Heart left ventricle (tissue), 16 donors: ENCODE results near the gene ZGPAT. TPM values are rescaled to one million over a fixed set of nuclear protein-coding genes. Genes with fewer than 3 reads are reported as not detected.

Source experiments
- ATAC-seq, 4 donors: fragments of 200-7000 bp; cut with Tn5 transposase; one replicate each; pipeline ENCODE4 v1.9.1; 2020 to 2022; ENCODE audit warnings: moderate library complexity in 4 of 4, mild to moderate bottlenecking in 3 of 4, moderate number of reproducible peaks in 1 of 4
- DNase-seq, 5 donors: peaks; one replicate each; pipeline ENCODE4 v3.0.0-alpha.2; 2020
- H3K27ac ChIP-seq, 12 donors: fragments of 200-600 bp; sonication (generic) in 4 of 12; one replicate each; pipeline versions ENCODE4 v1.5.0 to v1.8.0; 2016 to 2022; ENCODE audit warnings: mild to moderate bottlenecking in 2 of 12
- H3K27me3 ChIP-seq, 9 donors: fragments of 200-600 bp; sonication (generic) in 2 of 9; one replicate each; pipeline versions ENCODE4 v1.5.1 to v1.8.0; 2016 to 2022; ENCODE audit warnings: mild to moderate bottlenecking in 3 of 9
- H3K36me3 ChIP-seq, 9 donors: fragments of 200-600 bp; sonication (generic) in 2 of 9; one replicate each; pipeline versions ENCODE4 v1.5.0 to v1.8.0; 2018 to 2022; ENCODE audit warnings: mild to moderate bottlenecking in 2 of 9
- H3K4me1 ChIP-seq, 12 donors: fragments of 200-600 bp; sonication (generic) in 4 of 12; one replicate each; pipeline versions ENCODE4 v1.5.0 to v1.8.0; 2016 to 2022; ENCODE audit warnings: mild to moderate bottlenecking in 3 of 12
- H3K4me3 ChIP-seq, 12 donors: fragments of 200-600 bp; sonication (generic) in 4 of 12; one replicate each; pipeline versions ENCODE4 v1.5.0 to v1.8.0; 2017 to 2022; ENCODE audit warnings: mild to moderate bottlenecking in 9 of 12, moderate library complexity in 4 of 12
- H3K9me3 ChIP-seq, 12 donors: fragments of 200-600 bp; sonication (generic) in 4 of 12; one replicate each; pipeline versions ENCODE4 v1.5.0 to v1.8.0; 2016 to 2022; ENCODE audit warnings: mild to moderate bottlenecking in 1 of 12
- CTCF ChIP-seq, 12 donors: fragments of 200-600 bp; sonication (generic) in 4 of 12; IDR thresholded peaks; one replicate each; pipeline versions ENCODE4 v1.5.0 to v1.8.0; 2018 to 2022; ENCODE audit warnings: antibody characterized with exemption in 12 of 12, mild to moderate bottlenecking in 5 of 12
- POLR2A ChIP-seq, 2 donors: fragments of 450-650 bp; IDR thresholded peaks; one replicate each; pipeline ENCODE4 v1.6.1; 2017; ENCODE audit warnings: antibody characterized with exemption in 2 of 2, mild to moderate bottlenecking in 2 of 2, moderate library complexity in 2 of 2
- WGBS, 4 donors: extraction: QIAGEN DNeasy Blood & Tissue Kit in 2 of 4; methylation state at CpG; one replicate each; pipeline versions ENCODE4 v1.1.5 to v1.1.7; 2013 to 2018; 5-methylcytosine and 5-hydroxymethylcytosine counted together
- intact Hi-C, 10 donors: fragments of 100-400 bp; cut with DNase I; formaldehyde crosslinking; loops; one replicate each; pipeline versions ENCODE4 v1.11.1 to v1.14.2; 2022
- polyA plus RNA-seq, 2 donors: library from polyadenylated mRNA; stranded (reverse); fragments of 200-250 nt; gene quantifications; one replicate each; pipeline ENCODE4 v1.2.3, GENCODE V29; 2013
- total RNA-seq, 9 donors: library from RNA; depleted of rRNA in 2 of 9; stranded (reverse); fragments of >200 nt in 2 of 9; fragmentation: NEBNext Ultra II Directional in 3 of 9; extraction: Animal tissue kit (Norgen Biotek cat#: 25700) in 3 of 9; gene quantifications; one replicate each; pipeline versions ENCODE4 v1.1.0 to v1.2.4, GENCODE V29; 2016 to 2023
- donor health status: ischemic (EF 13 %, LVEDD 7.1; RV severe dilation, severe dysfunction).
- donor health status: healthy with polysubstance abuse.
- donor health status: DM: no; HTN: yes; CAD: no.
- donor health status: DM: no; HTN: no; CAD: no.
- donor health status: ischemic (EF 25% LVEDD 6.9; RV normal size, moderate dysfunction).
- donor health status: ischemic (EF 25% LVEDD 5.7; RV mildly dilated, moderate dysfunction).
- donor health status: healthy.
- donor health status: DM: yes; HTN: yes; CAD: no.
- donor health status: ischemic (EF 35%, LVEDD 5.7; RV mildly dilated, moderate dysfunction).
- donor health status: nonischemic (EF 11% LVEDD 7.7; RV severe dilation, severe dysfunction).
- donor health status: DM: yes; HTN: yes; CAD: no.
- donor health status: PGD.
- donor health status: ischemic (EF 29% LVEDD 5.4; RV normal size, mild dysfunction).
- donor health status: nonischemic (EF 23%, LVEDD 6.1; RV moderate dilation, normal function).

Gene ZGPAT
- total and polyA plus RNA-seq, 11 donors, result 12.9 to 34.4 (median 20.0) TPM

- H3K36me3 ChIP-seq, result peaks cover 0 to 24% (median 6%) of the 10 kb centered on the region in 9 donors
- DNase-seq (peak; percentile 70 to 88 (median 79)), ATAC-seq (peak; percentile 43 to 69 (median 66))
- peak overlapping the region; percentile 63 to 90 (median 82) for H3K27ac ChIP-seq
- no peaks in the 10 kb centered on the region for H3K27me3 ChIP-seq
- intact Hi-C loops, result no loop called here
- no peak overlapping the region for H3K4me3 ChIP-seq
- peaks cover 7 to 63% (median 38%) of the 10 kb centered on the region in 12 donors for H3K4me1 ChIP-seq
- TF ChIP-seq CTCF (IDR thresholded peaks at IDR 0.05), result no peak
- peak in 1 of 2 donors; percentile 16 for TF ChIP-seq POLR2A (IDR thresholded peaks at IDR 0.05)
- H3K9me3 ChIP-seq, result no peaks in the 10 kb centered on the region
- 46 to 68% (median 55%) methylated on average over 19 to 22 of the region's 22 CpGs for WGBS, 4 donors
Observed at GRCh38 chr20:63682384-63683139, 25.3 kb upstream of the ZGPAT start.

- Histone ChIP-seq H3K27me3 (no peaks in the 10 kb centered on the region), H3K4me1 (peaks cover 19 to 78% (median 53%) of the 10 kb centered on the region in 12 donors), H3K27ac (peak overlapping the region; percentile 22 to 99 (median 88)), H3K4me3 (no peak overlapping the region), H3K36me3 (peaks cover 0 to 8% (median 0%) of the 10 kb centered on the region in 9 donors), H3K9me3 (no peaks in the 10 kb centered on the region)
- TF ChIP-seq CTCF (IDR thresholded peaks at IDR 0.05), result no peak
- no peak for TF ChIP-seq POLR2A (IDR thresholded peaks at IDR 0.05)
- WGBS, 4 donors, result 87 to 96% (median 93%) methylated on average over 10 to 21 of the region's 21 CpGs
- intact Hi-C loops, result loop anchor here in 1 of 10 donors (2.0 kb wide), 1 partner anchor 59 kb away; the partner anchor contains the start of gene GMEB2
- ATAC-seq, result no peak
- DNase-seq, result peak in 1 of 5 donors; percentile 25
Observed at GRCh38 chr20:63685269-63686026, 22.4 kb upstream of the ZGPAT start.

- peaks cover 0 to 8% (median 0%) of the 10 kb centered on the region in 9 donors for H3K36me3 ChIP-seq
- TF ChIP-seq CTCF (IDR thresholded peaks at IDR 0.05), result no peak
- no peak for TF ChIP-seq POLR2A (IDR thresholded peaks at IDR 0.05)
- peak in 1 of 5 donors; percentile 41 for DNase-seq
- peak overlapping the region; percentile 22 to 99 (median 88) for H3K27ac ChIP-seq
- 83 to 89% (median 86%) methylated on average over 7 to 24 of the region's 24 CpGs for WGBS, 4 donors
- H3K4me1 ChIP-seq, result peaks cover 19 to 83% (median 53%) of the 10 kb centered on the region in 12 donors
- H3K4me3 ChIP-seq, result peak overlapping the region in 8 of 12 donors; percentile 5 to 39 (median 22)
- no peak for ATAC-seq
- H3K9me3 ChIP-seq, result no peaks in the 10 kb centered on the region
- intact Hi-C loops, result loop anchor here in 1 of 10 donors (2.0 kb wide), 1 partner anchor 59 kb away; the partner anchor contains the start of gene GMEB2
- H3K27me3 ChIP-seq, result no peaks in the 10 kb centered on the region
Observed at GRCh38 chr20:63686094-63686491, 21.7 kb upstream of the ZGPAT start.
